HTERT RPE-1 (cell line): ENCODE measurements around the gene ITGAL.
"Not testable (repeated sequence)": the region's sequence is repeated elsewhere in the genome, so short reads cannot be mapped to it uniquely, and the experiment has no call there.

Source experiments
- in situ Hi-C: fragments of 300-500 bp; cut with MboI; formaldehyde crosslinking; loops from 4 replicates; pipeline ENCODE4 v1.14.3; 2020; ENCODE audit warnings: low sequenced_read_pairs

Gene ITGAL

GRCh38 chr16:30539986-30540526, 67.5 kb downstream of the ITGAL start:
- in situ Hi-C loops: not testable (repeated sequence)

GRCh38 chr16:30540916-30541464, 68.4 kb downstream of the ITGAL start:
- in situ Hi-C loops: not testable (repeated sequence)

- in situ Hi-C loops: no loop called here
These were observed 69.2 kb downstream of the ITGAL start for GRCh38 chr16:30541502-30542329.

GRCh38 chr16:30543067-30543466, 70.5 kb downstream of the ITGAL start:
- in situ Hi-C loops: no loop called here

- in situ Hi-C loops: no loop called here
These were observed 73.6 kb downstream of the ITGAL start for GRCh38 chr16:30546115-30546514.

- in situ Hi-C loops: no loop called here
These were observed 76.1 kb downstream of the ITGAL start for GRCh38 chr16:30548416-30549253.

GRCh38 chr16:30551781-30552180, 79.2 kb downstream of the ITGAL start:
- in situ Hi-C loops: no loop called here

GRCh38 chr16:30552956-30553355, 80.4 kb downstream of the ITGAL start:
- in situ Hi-C loops: no loop called here

- in situ Hi-C loops: no loop called here
These were observed 80.9 kb downstream of the ITGAL start for GRCh38 chr16:30553393-30553899.

- in situ Hi-C loops: no loop called here
These were observed 82.2 kb downstream of the ITGAL start for GRCh38 chr16:30554557-30555314.

- in situ Hi-C loops: no loop called here
These were observed 83.0 kb downstream of the ITGAL start for GRCh38 chr16:30555315-30556124.

GRCh38 chr16:30556125-30556473, 83.6 kb downstream of the ITGAL start:
- in situ Hi-C loops: no loop called here

GRCh38 chr16:30557707-30557956, 85.1 kb downstream of the ITGAL start:
- in situ Hi-C loops: no loop called here

- in situ Hi-C loops: no loop called here
These were observed 85.6 kb downstream of the ITGAL start, which contains the start of gene ZNF764 for GRCh38 chr16:30557957-30558788. Gene ZNF764 (minus strand): TSS chr16:30558374. CDS start chr16:30558182, 192 bp downstream.

- in situ Hi-C loops: no loop called here
These were observed 86.3 kb downstream of the ITGAL start for GRCh38 chr16:30558789-30559377.

- in situ Hi-C loops: no loop called here
These were observed 87.1 kb downstream of the ITGAL start for GRCh38 chr16:30559690-30560089.

GRCh38 chr16:30561089-30561816, 88.7 kb downstream of the ITGAL start:
- in situ Hi-C loops: no loop called here

GRCh38 chr16:30562021-30562420, 89.5 kb downstream of the ITGAL start:
- in situ Hi-C loops: no loop called here
